ENCODE results near the gene TGFB3.
"Not testable (repeated sequence)": the region's sequence is repeated elsewhere in the genome, so short reads cannot be mapped to it uniquely, and the experiment has no call there.

Gene TGFB3

GRCh38 chr14:75944607-75945241, 37.1 kb downstream of the TGFB3 start:
- FAIRE-seq (no peak), DNase-seq (ENCODE audit: insufficient read length) (no peak)
- TF ChIP-seq POLR2AphosphoS5 (IDR thresholded peaks at IDR 0.05; ENCODE audit: low read depth, low read length) = no peak
- TF ChIP-seq TAF1 (IDR thresholded peaks at IDR 0.05; ENCODE audit: borderline replicate concordance, low read depth, low read length) = no peak
- no peak for TF ChIP-seq POLR2A (IDR thresholded peaks at IDR 0.05; ENCODE audit: low read depth, low read length)

GRCh38 chr14:75941030-75941429, 40.8 kb downstream of the TGFB3 start:
- FAIRE-seq (no peak), DNase-seq (ENCODE audit: insufficient read length) (no peak)
- no peak for TF ChIP-seq POLR2A (IDR thresholded peaks at IDR 0.05; ENCODE audit: low read depth, low read length)
- TF ChIP-seq POLR2AphosphoS5 (IDR thresholded peaks at IDR 0.05; ENCODE audit: low read depth, low read length) = no peak
- TF ChIP-seq TAF1 (IDR thresholded peaks at IDR 0.05; ENCODE audit: borderline replicate concordance, low read depth, low read length) = no peak

- DNase-seq (ENCODE audit: insufficient read length) (no peak), FAIRE-seq (no peak)
- TF ChIP-seq TAF1 (IDR thresholded peaks at IDR 0.05; ENCODE audit: borderline replicate concordance, low read depth, low read length) = no peak
- no peak for TF ChIP-seq POLR2A (IDR thresholded peaks at IDR 0.05; ENCODE audit: low read depth, low read length)
- TF ChIP-seq POLR2AphosphoS5 (IDR thresholded peaks at IDR 0.05; ENCODE audit: low read depth, low read length) = no peak
These were observed 42.6 kb downstream of the TGFB3 start for GRCh38 chr14:75939200-75939599.

- no peak for DNase-seq (ENCODE audit: insufficient read length)
- TF ChIP-seq TAF1 (IDR thresholded peaks at IDR 0.05; ENCODE audit: borderline replicate concordance, low read depth, low read length) (no peak), POLR2AphosphoS5 (IDR thresholded peaks at IDR 0.05; ENCODE audit: low read depth, low read length) (no peak), POLR2A (IDR thresholded peaks at IDR 0.05; ENCODE audit: low read depth, low read length) (no peak)
- no peak for FAIRE-seq
These were observed 46.7 kb downstream of the TGFB3 start for GRCh38 chr14:75934998-75935628.

- FAIRE-seq = no peak
These were observed 48.0 kb downstream of the TGFB3 start for GRCh38 chr14:75933712-75934296.

GRCh38 chr14:75928690-75929181, 53.1 kb downstream of the TGFB3 start:
- DNase-seq (ENCODE audit: insufficient read length) = no peak
- FAIRE-seq = no peak
- no peak for TF ChIP-seq POLR2AphosphoS5 (IDR thresholded peaks at IDR 0.05; ENCODE audit: low read depth, low read length)
- no peak for TF ChIP-seq TAF1 (IDR thresholded peaks at IDR 0.05; ENCODE audit: borderline replicate concordance, low read depth, low read length)
- no peak for TF ChIP-seq POLR2A (IDR thresholded peaks at IDR 0.05; ENCODE audit: low read depth, low read length)

More at GRCh38 chr14:75933712-75934296, 48.0 kb downstream of the TGFB3 start:
- TF ChIP-seq TAF1 (IDR thresholded peaks at IDR 0.05; ENCODE audit: borderline replicate concordance, low read depth, low read length) = no peak
- no peak for TF ChIP-seq POLR2AphosphoS5 (IDR thresholded peaks at IDR 0.05; ENCODE audit: low read depth, low read length)
- TF ChIP-seq POLR2A (IDR thresholded peaks at IDR 0.05; ENCODE audit: low read depth, low read length) = no peak
- DNase-seq (ENCODE audit: insufficient read length) = no peak

- DNase-seq (ENCODE audit: insufficient read length) (no peak), FAIRE-seq (no peak)
- TF ChIP-seq POLR2A (IDR thresholded peaks at IDR 0.05; ENCODE audit: low read depth, low read length) (no peak), TAF1 (IDR thresholded peaks at IDR 0.05; ENCODE audit: borderline replicate concordance, low read depth, low read length) (no peak), POLR2AphosphoS5 (IDR thresholded peaks at IDR 0.05; ENCODE audit: low read depth, low read length) (no peak)
These were observed 54.2 kb downstream of the TGFB3 start for GRCh38 chr14:75927564-75928087.

- TF ChIP-seq POLR2A (IDR thresholded peaks at IDR 0.05; ENCODE audit: low read depth, low read length) = no peak
- no peak for TF ChIP-seq TAF1 (IDR thresholded peaks at IDR 0.05; ENCODE audit: borderline replicate concordance, low read depth, low read length)
- no peak for TF ChIP-seq POLR2AphosphoS5 (IDR thresholded peaks at IDR 0.05; ENCODE audit: low read depth, low read length)
- DNase-seq (ENCODE audit: insufficient read length) (no peak), FAIRE-seq (no peak)
These were observed 55.2 kb downstream of the TGFB3 start for GRCh38 chr14:75926431-75927115.

GRCh38 chr14:75925141-75925840, 56.5 kb downstream of the TGFB3 start:
- DNase-seq (ENCODE audit: insufficient read length); FAIRE-seq: not testable (repeated sequence)

- not testable (repeated sequence) for FAIRE-seq; DNase-seq (ENCODE audit: insufficient read length)
These were observed 61.4 kb downstream of the TGFB3 start for GRCh38 chr14:75920421-75920820.

- DNase-seq (ENCODE audit: insufficient read length) = no peak
- FAIRE-seq = no peak
- no peak for TF ChIP-seq POLR2A (IDR thresholded peaks at IDR 0.05; ENCODE audit: low read depth, low read length)
- no peak for TF ChIP-seq POLR2AphosphoS5 (IDR thresholded peaks at IDR 0.05; ENCODE audit: low read depth, low read length)
- TF ChIP-seq TAF1 (IDR thresholded peaks at IDR 0.05; ENCODE audit: borderline replicate concordance, low read depth, low read length) = no peak
These were observed 63.9 kb downstream of the TGFB3 start for GRCh38 chr14:75917946-75918335.
